Neuronal stem cell (in vitro differentiated cells): ENCODE measurements around the gene VPS26B.

Source experiments
- DNase-seq: peaks from one replicate; pipeline ENCODE4 v3.0.0-alpha.2; 2013; ENCODE audit warnings: low spot score
- H2AFZ ChIP-seq: one replicate; pipeline ENCODE4 v1.6.1; 2013; ENCODE audit warnings: mild to moderate bottlenecking, low read length, inconsistent platforms
- H2AK5ac ChIP-seq: 2 replicates; pipeline ENCODE4 v1.6.1; 2013; ENCODE audit warnings: low read depth, mild to moderate bottlenecking, inconsistent platforms, low read length, moderate library complexity, mixed read lengths
- H2BK120ac ChIP-seq: 2 replicates; pipeline ENCODE4 v1.6.1; 2013; ENCODE audit warnings: low read depth, mild to moderate bottlenecking, inconsistent platforms, low read length, moderate library complexity, mixed read lengths
- H2BK12ac ChIP-seq: one replicate; pipeline ENCODE4 v1.6.1; 2013; ENCODE audit warnings: low read length, inconsistent platforms
- H2BK15ac ChIP-seq: 2 replicates; pipeline ENCODE4 v1.6.1; 2013; ENCODE audit warnings: mild to moderate bottlenecking, low read length, inconsistent platforms, mixed read lengths
- H2BK5ac ChIP-seq: one replicate; pipeline ENCODE4 v1.6.1; 2013; ENCODE audit warnings: inconsistent platforms, mild to moderate bottlenecking, low read length, moderate library complexity
- H3K14ac ChIP-seq: one replicate; pipeline ENCODE4 v1.6.1; 2013; ENCODE audit warnings: low read length, inconsistent platforms
- H3K18ac ChIP-seq: 2 replicates; pipeline ENCODE4 v1.6.1; 2013; ENCODE audit warnings: low read length, inconsistent platforms
- H3K23ac ChIP-seq: 2 replicates; pipeline ENCODE4 v1.6.1; 2013; ENCODE audit warnings: low read depth, mild to moderate bottlenecking, mixed read lengths, low read length, inconsistent platforms; ENCODE audit not compliant: poor library complexity
- H3K27ac ChIP-seq: replicated peaks from 3 replicates; pipeline ENCODE4 v1.5.1; 2013; ENCODE audit warnings: low read length, inconsistent platforms
- H3K27me3 ChIP-seq, 3 experiments: 2 replicates each; pipeline ENCODE4 v1.6.1; 2013; ENCODE audit warnings: low read length in 3 of 3, mild to moderate bottlenecking in 2 of 3, inconsistent platforms in 1 of 3, low read depth in 1 of 3, mixed read lengths in 1 of 3, moderate library complexity in 1 of 3; ENCODE audit not compliant: control insufficient read depth in 3 of 3, insufficient read depth in 3 of 3
- H3K36me3 ChIP-seq, 2 donors: replicated peaks in 1 of 2; 2 replicates each; pipeline ENCODE4 v1.6.1; 2013; ENCODE audit warnings: low read length in 2 of 2; ENCODE audit not compliant: control insufficient read depth in 2 of 2, insufficient read depth in 2 of 2
- H3K4ac ChIP-seq: 2 replicates; pipeline ENCODE4 v1.6.1; 2013; ENCODE audit warnings: inconsistent platforms, mild to moderate bottlenecking, low read length, moderate library complexity
- H3K4me1 ChIP-seq, 2 donors: 1 replicate in 1 of 2; 2 replicates in 1 of 2; pipeline ENCODE4 v1.6.1; 2013; ENCODE audit warnings: low read length in 2 of 2, low read depth in 1 of 2; ENCODE audit not compliant: control insufficient read depth in 2 of 2, insufficient read depth in 1 of 2
- H3K4me2 ChIP-seq: one replicate; pipeline ENCODE4 v1.6.1; 2013; ENCODE audit warnings: mild to moderate bottlenecking, low read length, inconsistent platforms; ENCODE audit not compliant: insufficient read depth, poor library complexity, severe bottlenecking
- H3K4me3 ChIP-seq, 2 donors: 2 replicates each; pipeline ENCODE4 v1.5.1; 2013; ENCODE audit warnings: low read length in 2 of 2, mild to moderate bottlenecking in 2 of 2, inconsistent platforms in 1 of 2, moderate library complexity in 1 of 2
- H3K79me1 ChIP-seq: one replicate; pipeline ENCODE4 v1.6.1; 2013; ENCODE audit warnings: low read depth, mild to moderate bottlenecking, inconsistent platforms, low read length, moderate library complexity
- H3K9ac ChIP-seq: one replicate; pipeline ENCODE4 v1.6.1; 2013; ENCODE audit warnings: mild to moderate bottlenecking, low read depth, low read length, inconsistent platforms; ENCODE audit not compliant: poor library complexity
- H3K9me3 ChIP-seq, 2 donors: replicated peaks in 1 of 2; 2 replicates each; pipeline versions ENCODE3 to v1.6.1; 2013; ENCODE audit warnings: low read length in 2 of 2, mild to moderate bottlenecking in 2 of 2, inconsistent platforms in 1 of 2, low read depth in 1 of 2, mixed read lengths in 1 of 2, moderate library complexity in 1 of 2; ENCODE audit not compliant: control insufficient read depth in 2 of 2, insufficient read depth in 1 of 2
- H4K8ac ChIP-seq: one replicate; pipeline ENCODE4 v1.6.1; 2013; ENCODE audit warnings: low read depth, mild to moderate bottlenecking, inconsistent platforms, low read length, moderate library complexity
- H4K91ac ChIP-seq: one replicate; pipeline ENCODE4 v1.6.1; 2013; ENCODE audit warnings: low read length, low read depth, mild to moderate bottlenecking, inconsistent platforms; ENCODE audit not compliant: poor library complexity
- WGBS, 2 donors: extraction: QIAGEN DNeasy Blood & Tissue Kit; methylation state at CpG; one replicate each; pipeline ENCODE4 v1.1.7; 2013; ENCODE audit warnings: missing lambda C conversion rate in 2 of 2, mixed read lengths in 1 of 2; ENCODE audit not compliant: insufficient read length in 2 of 2, insufficient replicate concordance in 1 of 2; ENCODE audit errors: extremely low coverage in 2 of 2; 5-methylcytosine and 5-hydroxymethylcytosine counted together

Gene VPS26B

DNA sequence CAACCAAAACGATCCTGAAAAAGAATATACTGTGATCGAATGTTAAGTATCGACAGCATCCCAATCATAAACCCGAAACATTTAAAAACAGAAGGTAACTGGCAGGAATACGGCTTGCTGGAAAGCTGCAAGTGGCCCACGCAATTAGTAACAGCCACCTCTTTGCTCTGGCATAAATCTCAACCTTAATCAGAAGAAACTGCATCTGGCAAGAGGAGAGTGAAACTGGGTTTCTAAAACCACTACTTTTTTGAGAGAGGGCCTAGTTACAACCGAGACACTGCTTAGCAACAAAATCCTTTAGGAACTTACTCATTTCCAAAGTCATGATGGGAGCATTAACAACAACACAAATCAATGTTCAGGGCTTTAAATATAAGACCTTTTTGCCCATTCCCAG, 8.6 kb upstream of the VPS26B start:
- Histone ChIP-seq H3K27ac (no peak overlapping the region), H2AK5ac (no peak overlapping the region), H2BK5ac (no peak overlapping the region), H3K23ac (no peak overlapping the region), H3K27me3 (no peaks in the 10 kb centered on the region), H4K91ac (no peak overlapping the region), H2BK12ac (no peak overlapping the region), H3K4me1 (no peaks in the 10 kb centered on the region), H3K9ac (no peak overlapping the region), H3K14ac (no peak overlapping the region), H3K18ac (no peak overlapping the region), H3K79me1 (peaks cover 3% of the 10 kb centered on the region), H4K8ac (no peak overlapping the region), H3K9me3 (no peaks in the 10 kb centered on the region), H2BK15ac (no peak overlapping the region), H3K4ac (no peak overlapping the region), H3K4me2 (no peak overlapping the region), H2BK120ac (no peak overlapping the region), H3K36me3 (peaks cover 7 to 99% of the 10 kb centered on the region in 2 donors), H2AFZ (no peak overlapping the region), H3K4me3 (no peak overlapping the region)
- WGBS, 2 donors, result no CpG with 5 or more reads among the region's 7 CpGs
- no peak for DNase-seq

DNA sequence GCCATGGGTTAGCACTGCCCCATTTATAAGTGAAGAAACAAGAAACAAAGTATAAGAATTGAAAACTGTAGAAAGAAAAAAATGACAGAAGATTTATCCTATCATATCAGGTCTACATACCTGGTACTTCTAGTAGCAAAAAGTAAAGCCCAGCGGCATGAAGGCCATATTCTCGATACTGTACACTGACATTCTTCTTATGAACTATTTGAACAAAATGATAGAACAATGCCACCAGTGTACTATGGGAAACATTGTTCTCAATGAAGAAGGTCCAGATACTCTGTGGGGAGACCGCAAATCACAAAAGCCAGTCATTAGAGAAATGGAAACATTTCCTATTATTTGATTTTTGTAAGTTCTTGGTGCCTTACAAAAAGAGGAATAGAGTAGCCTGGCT, 7.7 kb upstream of the VPS26B start:
- Histone ChIP-seq H3K79me1 (peaks cover 3% of the 10 kb centered on the region), H2BK12ac (no peak overlapping the region), H3K27me3 (no peaks in the 10 kb centered on the region), H3K36me3 (peaks cover 7 to 94% of the 10 kb centered on the region in 2 donors), H3K4me2 (no peak overlapping the region), H3K9me3 (no peaks in the 10 kb centered on the region), H3K14ac (no peak overlapping the region), H2AFZ (no peak overlapping the region), H2AK5ac (no peak overlapping the region), H3K4me3 (no peak overlapping the region), H3K4me1 (no peaks in the 10 kb centered on the region), H4K8ac (no peak overlapping the region), H4K91ac (no peak overlapping the region), H3K18ac (no peak overlapping the region), H2BK120ac (no peak overlapping the region), H3K4ac (no peak overlapping the region), H3K27ac (no peak overlapping the region), H2BK5ac (no peak overlapping the region), H2BK15ac (no peak overlapping the region), H3K9ac (no peak overlapping the region), H3K23ac (no peak overlapping the region)
- whole genome bisulfite sequencing, 2 donors, result no CpG with 5 or more reads among the region's 3 CpGs
- DNase-seq, result no peak

DNA sequence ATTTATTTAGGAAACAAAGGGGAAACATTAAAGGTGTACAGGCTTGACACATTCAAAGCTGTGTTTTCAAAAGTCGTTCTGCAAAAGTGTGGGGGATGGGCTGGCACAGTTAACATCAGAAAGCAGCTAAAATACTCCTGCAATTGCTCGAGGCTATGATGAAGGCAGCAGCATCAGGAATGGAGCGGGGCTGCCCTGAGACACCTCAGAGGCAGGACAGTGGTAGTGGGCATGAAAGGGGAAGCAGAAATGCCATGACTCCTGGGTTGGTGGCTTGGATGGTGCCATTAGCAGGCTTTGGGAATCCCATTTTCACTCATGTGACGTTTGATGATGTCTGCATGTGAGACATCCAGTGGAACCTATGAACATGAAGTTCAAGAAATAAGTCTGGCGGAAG, 1.4 kb upstream of the VPS26B start:
- no peak overlapping the region for H3K14ac ChIP-seq
- no peak overlapping the region for H2BK15ac ChIP-seq
- no peak for DNase-seq
- no CpG with 5 or more reads among the region's 5 CpGs for WGBS, 2 donors
- H3K36me3 ChIP-seq, result peaks cover 6 to 36% of the 10 kb centered on the region in 2 donors
- peak overlapping the region; percentile 63 for H3K4me2 ChIP-seq
- H3K27me3 ChIP-seq, result peaks cover 0 to 4% (median 0%) of the 10 kb centered on the region in 3 experiments
- peak overlapping the region; percentile 96 for H2AFZ ChIP-seq
- no peak overlapping the region for H2BK12ac ChIP-seq
- no peaks in the 10 kb centered on the region for H3K9me3 ChIP-seq
- H2BK5ac ChIP-seq, result no peak overlapping the region
- H2BK120ac ChIP-seq, result no peak overlapping the region
- no peak overlapping the region for H3K27ac ChIP-seq
- no peak overlapping the region for H3K23ac ChIP-seq
- no peak overlapping the region for H3K18ac ChIP-seq
- H3K9ac ChIP-seq, result peak overlapping the region; percentile 87
- peaks cover 5% of the 10 kb centered on the region for H3K79me1 ChIP-seq
- H4K8ac ChIP-seq, result no peak overlapping the region
- no peak overlapping the region for H3K4ac ChIP-seq
- no peak overlapping the region for H2AK5ac ChIP-seq
- no peak overlapping the region for H4K91ac ChIP-seq
- peak overlapping the region; percentile 87 to 90 for H3K4me3 ChIP-seq
- peaks cover 9 to 12% of the 10 kb centered on the region in 2 donors for H3K4me1 ChIP-seq

DNA sequence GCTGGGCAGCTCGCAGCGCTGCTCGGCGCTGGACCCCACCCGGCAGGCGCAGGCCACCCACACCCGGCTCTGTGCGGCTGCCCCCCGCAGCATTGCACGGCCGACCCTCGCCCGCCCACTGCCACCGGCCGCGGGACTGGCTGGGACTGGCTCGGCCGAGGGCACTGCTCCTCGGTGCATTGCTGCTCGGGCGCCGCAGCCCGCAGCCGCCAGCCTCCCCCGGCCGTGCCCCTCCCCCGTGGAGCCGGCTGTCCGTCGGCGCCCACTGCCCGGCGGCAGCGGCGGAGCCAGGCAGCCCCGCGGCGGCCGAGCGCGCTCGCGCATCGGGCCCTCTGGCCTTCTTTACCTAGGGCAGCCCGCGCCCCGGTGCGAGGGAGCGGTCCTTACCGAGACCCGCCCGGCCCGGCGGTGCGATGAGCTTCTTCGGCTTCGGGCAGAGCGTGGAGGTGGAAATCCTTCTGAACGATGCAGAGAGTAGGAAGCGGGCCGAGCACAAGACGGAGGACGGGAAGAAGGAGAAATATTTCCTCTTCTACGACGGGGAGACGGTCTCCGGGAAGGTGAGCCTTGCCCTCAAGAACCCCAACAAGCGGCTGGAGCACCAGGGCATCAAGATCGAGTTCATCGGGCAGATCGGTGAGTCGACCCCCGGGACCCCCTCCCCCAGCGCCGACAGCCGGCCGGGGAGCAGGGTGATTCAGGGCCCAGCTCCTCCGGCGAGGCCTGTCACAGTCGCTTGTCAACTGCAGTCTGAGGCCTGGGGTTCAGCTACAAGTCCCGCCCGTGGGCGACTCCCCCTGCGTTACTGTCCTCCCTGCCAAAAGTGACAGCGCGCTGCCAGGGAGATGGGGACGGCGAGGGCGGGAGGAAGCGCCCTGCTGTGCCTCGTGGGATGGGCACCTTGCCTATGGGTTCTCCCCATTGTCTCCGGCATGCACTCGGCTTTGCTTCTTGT, 516 bp downstream of the VPS26B start:
- H3K4me2 ChIP-seq, result peak overlapping the region; percentile 89
- peaks cover 12% of the 10 kb centered on the region in 2 donors for H3K4me1 ChIP-seq
- H2BK5ac ChIP-seq, result peak overlapping the region; percentile 45
- no peak overlapping the region for H3K4ac ChIP-seq
- no peak overlapping the region for H4K8ac ChIP-seq
- H2AFZ ChIP-seq, result peak overlapping the region; percentile 96
- no peak overlapping the region for H4K91ac ChIP-seq
- peaks cover 0 to 4% (median 0%) of the 10 kb centered on the region in 3 experiments for H3K27me3 ChIP-seq
- peak overlapping the region; percentile 86 for H3K23ac ChIP-seq
- H3K79me1 ChIP-seq, result peaks cover 2% of the 10 kb centered on the region
- H3K27ac ChIP-seq, result no peak overlapping the region
- H3K9me3 ChIP-seq, result no peaks in the 10 kb centered on the region
- peak overlapping the region; percentile 61 for H2BK12ac ChIP-seq
- H3K14ac ChIP-seq, result peak overlapping the region; percentile 78
- peak; percentile 29 for DNase-seq
- H3K36me3 ChIP-seq, result peaks cover 0 to 18% of the 10 kb centered on the region in 2 donors
- no CpG with 5 or more reads among the region's 93 CpGs for WGBS, 2 donors
- H2BK15ac ChIP-seq, result no peak overlapping the region
- H2AK5ac ChIP-seq, result peak overlapping the region; percentile 27
- H2BK120ac ChIP-seq, result no peak overlapping the region
- peak overlapping the region; percentile 98 for H3K9ac ChIP-seq
- H3K18ac ChIP-seq, result peak overlapping the region; percentile 91
- peak overlapping the region; percentile 84 to 90 for H3K4me3 ChIP-seq
